ENCODE measurements around the gene STX2.

STX2 gene

GRCh38 chr12:130873825-130874224, 34.8 kb upstream of the STX2 start:
- TF ChIP-seq CTCF (conservative IDR thresholded peaks at IDR 0.05), result no peak
- peak overlapping the region; percentile 97; the same call in 1 of the 2 replicates for H3K27ac ChIP-seq

GRCh38 chr12:130873106-130873795, 34.2 kb upstream of the STX2 start:
- peak overlapping the region; percentile 97 for H3K27ac ChIP-seq

GRCh38 chr12:130872179-130873096, 33.4 kb upstream of the STX2 start:
- H3K27ac ChIP-seq, result peak overlapping the region; percentile 97
- TF ChIP-seq CTCF (conservative IDR thresholded peaks at IDR 0.05), result no peak

More at GRCh38 chr12:130873106-130873795, 34.2 kb upstream of the STX2 start:
- TF ChIP-seq CTCF (conservative IDR thresholded peaks at IDR 0.05), result no peak

GRCh38 chr12:130871286-130872178, 32.5 kb upstream of the STX2 start, which contains the start of gene RAN:
RAN (plus strand) TSS chr12:130872066; CDS start chr12:130872594, 528 bp downstream.
- no peak for TF ChIP-seq CTCF (conservative IDR thresholded peaks at IDR 0.05)
- H3K27ac ChIP-seq, result peak within 1 kb of the TSS; percentile 97

- peak overlapping the region; percentile 97 for H3K27ac ChIP-seq
- TF ChIP-seq CTCF (conservative IDR thresholded peaks at IDR 0.05), result 0 out of 2 replicates have a peak, but pooled peaks have one; percentile 21
Measured at GRCh38 chr12:130870442-130871285, 31.6 kb upstream of the STX2 start.

- no peak for TF ChIP-seq CTCF (conservative IDR thresholded peaks at IDR 0.05)
- no peak overlapping the region for H3K27ac ChIP-seq
Measured at GRCh38 chr12:130868412-130868811, 29.4 kb upstream of the STX2 start.

All from VCaP (cell line).